HCT116 (cell line): ENCODE data around the gene ABI1. TPM values are rescaled to one million over a fixed set of nuclear protein-coding genes. Genes with fewer than 3 reads are reported as not detected.

Source experiments
- ATAC-seq: fragments of 200-7000 bp; cut with Tn5 transposase; 2 replicates; pipeline ENCODE4 v1.9.1; 2020; ENCODE audit warnings: mild to moderate bottlenecking, moderate library complexity
- BruUV-seq: library from RNA; stranded (reverse); fragments of 400-500 nt; replicated peaks from 2 replicates; lab custom pipeline; 2021; lab: Mats Ljungman, UMichigan
- CTCF ChIA-PET: fragments of 300-600 bp; sonication (Branson Sonifier 250); formaldehyde crosslinking; loops from one replicate; lab custom pipeline; 2021; ENCODE audit warnings: antibody characterized with exemption; lab: Charles Lee
- POLR2A ChIA-PET: fragments of 300-600, 350-600 bp; sonication (Branson Sonifier 250); formaldehyde crosslinking; loops from one replicate; lab custom pipeline; 2021; ENCODE audit warnings: antibody characterized with exemption; lab: Charles Lee
- RAD21 ChIA-PET, 2 experiments: fragments of 300-600 bp; sonication (Branson Sonifier 250); formaldehyde crosslinking; loops; one replicate each; lab custom pipeline; 2023; ENCODE audit warnings: low total read pairs in 2 of 2; ENCODE audit not compliant: uncharacterized antibody in 2 of 2, unreplicated experiment in 2 of 2, low non-redundant PET in 1 of 2; lab: Charles Lee
- DNase-seq: peaks from one replicate; pipeline ENCODE4 v3.0.0-alpha.2; 2010; ENCODE audit warnings: low read depth, low spot score
- H2AFZ ChIP-seq: fragments of 200-600 bp; shearing (Covaris generic), sonication (generic); 2 replicates; pipeline ENCODE4 v1.6.1; 2017; ENCODE audit warnings: low read depth, mixed run types, mixed read lengths, antibody characterized with exemption, low read length; ENCODE audit not compliant: poor library complexity, severe bottlenecking
- H3K27ac ChIP-seq: 2 replicates; pipeline ENCODE4 v1.5.1; 2012; ENCODE audit warnings: low read depth, low read length
- H3K27me3 ChIP-seq: fragments of 200-600 bp; sonication (generic); 2 replicates; pipeline ENCODE4 v1.6.1; 2016; ENCODE audit warnings: mixed run types, low read length, mixed read lengths; ENCODE audit not compliant: insufficient read depth
- H3K36me3 ChIP-seq, 2 experiments: fragments of 200-500 bp in 1 of 2; fragments of 200-600 bp in 1 of 2; sonication (Bioruptor generic) in 1 of 2; sonication (generic) in 1 of 2; 2 replicates each; pipeline versions ENCODE4 v1.5.1 to v1.6.1; 2014 to 2016; ENCODE audit warnings: low read length in 2 of 2, inconsistent platforms in 1 of 2, mixed read lengths in 1 of 2, mixed run types in 1 of 2; ENCODE audit not compliant: insufficient read depth in 2 of 2, control insufficient read depth in 1 of 2
- H3K4me1 ChIP-seq, 2 experiments: fragments of 200-600 bp in 1 of 2; sonication (generic) in 1 of 2; 2 replicates each; pipeline versions ENCODE4 v1.5.1 to v1.6.1; 2012 to 2017; ENCODE audit warnings: low read length in 2 of 2, inconsistent platforms in 1 of 2, mild to moderate bottlenecking in 1 of 2, mixed read lengths in 1 of 2, mixed run types in 1 of 2, moderate library complexity in 1 of 2; ENCODE audit not compliant: insufficient read depth in 2 of 2, control insufficient read depth in 1 of 2
- H3K4me2 ChIP-seq: fragments of 200-600 bp; sonication (generic); 2 replicates; pipeline ENCODE4 v1.6.1; 2017; ENCODE audit warnings: mixed run types, low read length, mixed read lengths
- H3K4me3 ChIP-seq, 2 experiments: fragments of 200-600 bp in 1 of 2; sonication (generic) in 1 of 2; replicated peaks in 1 of 2; 2 replicates each; pipeline ENCODE4 v1.5.1; 2011 to 2016; ENCODE audit warnings: low read length in 2 of 2, control low read depth in 1 of 2, low read depth in 1 of 2, mild to moderate bottlenecking in 1 of 2, mixed read lengths in 1 of 2, mixed run types in 1 of 2
- H3K79me2 ChIP-seq: fragments of 200-600 bp; sonication (generic); 2 replicates; pipeline ENCODE4 v1.6.1; 2017; ENCODE audit warnings: mild to moderate bottlenecking, mixed run types, low read length, moderate library complexity, mixed read lengths; ENCODE audit not compliant: insufficient read depth
- H3K9ac ChIP-seq: fragments of 200-600 bp; sonication (generic); 2 replicates; pipeline ENCODE4 v1.6.1; 2016; ENCODE audit warnings: low read length, mixed read lengths
- H3K9me2 ChIP-seq: fragments of 200-600 bp; sonication (generic), shearing (Covaris generic); 2 replicates; pipeline ENCODE4 v1.6.1; 2017; ENCODE audit warnings: mixed run types, mild to moderate bottlenecking, moderate library complexity; ENCODE audit not compliant: insufficient read depth
- H3K9me3 ChIP-seq, 2 experiments: fragments of 200-500 bp in 1 of 2; fragments of 200-600 bp in 1 of 2; sonication (Bioruptor generic) in 1 of 2; sonication (generic) in 1 of 2; 2 replicates each; pipeline ENCODE4 v1.6.1; 2014 to 2017; ENCODE audit warnings: low read length in 2 of 2, mixed read lengths in 2 of 2, inconsistent platforms in 1 of 2, low read depth in 1 of 2, mild to moderate bottlenecking in 1 of 2, mixed run types in 1 of 2, moderate library complexity in 1 of 2; ENCODE audit not compliant: control insufficient read depth in 1 of 2, insufficient read depth in 1 of 2
- H4K20me1 ChIP-seq: fragments of 200-600 bp; sonication (generic), shearing (Covaris generic); 2 replicates; pipeline ENCODE4 v1.6.1; 2017; ENCODE audit warnings: mixed run types, mild to moderate bottlenecking, moderate library complexity; ENCODE audit not compliant: insufficient read depth
- ATF3 ChIP-seq: IDR thresholded peaks from 2 replicates; pipeline ENCODE4 v1.6.1; 2012
- CTCF ChIP-seq, 3 experiments: fragments of 200-600 bp in 1 of 3; sonication (generic) in 1 of 3; IDR thresholded peaks in 2 of 3; conservative IDR thresholded peaks in 1 of 3; 2 replicates each; pipeline ENCODE4 v1.5.1; 2012 to 2017; ENCODE audit warnings: low read depth in 2 of 3, low read length in 2 of 3, antibody characterized with exemption in 1 of 3, borderline replicate concordance in 1 of 3, control low read depth in 1 of 3, mild to moderate bottlenecking in 1 of 3, mixed read lengths in 1 of 3, mixed run types in 1 of 3, moderate library complexity in 1 of 3; ENCODE audit not compliant: insufficient read depth in 1 of 3
- EGR1 ChIP-seq: IDR thresholded peaks from 2 replicates; pipeline ENCODE4 v1.6.1; 2012; ENCODE audit warnings: low read depth
- FOSL1 ChIP-seq: IDR thresholded peaks from 2 replicates; pipeline ENCODE4 v1.6.1; 2012; ENCODE audit warnings: low read depth
- JUND ChIP-seq: IDR thresholded peaks from 2 replicates; pipeline ENCODE4 v1.6.1; 2012
- POLR2A ChIP-seq: IDR thresholded peaks from 2 replicates; pipeline ENCODE4 v1.7.0; 2011; ENCODE audit warnings: borderline replicate concordance; ENCODE audit not compliant: insufficient read depth, insufficient read length; ENCODE audit errors: extremely low read depth
- RAD21 ChIP-seq: IDR thresholded peaks from 2 replicates; pipeline ENCODE4 v1.6.1; 2012; ENCODE audit warnings: low read depth, mild to moderate bottlenecking
- REST ChIP-seq: IDR thresholded peaks from 2 replicates; pipeline ENCODE4 v1.6.1; 2012; ENCODE audit warnings: low read depth
- SIN3A ChIP-seq: IDR thresholded peaks from 2 replicates; pipeline ENCODE4 v1.6.1; 2012; ENCODE audit warnings: low read depth
- SP1 ChIP-seq: IDR thresholded peaks from 2 replicates; pipeline ENCODE4 v1.6.1; 2012; ENCODE audit warnings: low read depth
- TCF7L2 ChIP-seq: IDR thresholded peaks from 2 replicates; pipeline ENCODE4 v1.7.0; 2011; ENCODE audit warnings: borderline replicate concordance, inconsistent platforms; ENCODE audit not compliant: insufficient read depth, insufficient read length; ENCODE audit errors: extremely low read depth
- ZBTB33 ChIP-seq: IDR thresholded peaks from 2 replicates; pipeline ENCODE4 v1.6.1; 2011; ENCODE audit warnings: mild to moderate bottlenecking, low read length, moderate library complexity; ENCODE audit not compliant: insufficient replicate concordance; ENCODE audit errors: extremely low read depth
- ZNF274 ChIP-seq: fragments of 200-500 bp; sonication (Bioruptor generic); IDR thresholded peaks from 2 replicates; pipeline ENCODE4 v1.6.1; 2014; ENCODE audit warnings: mild to moderate bottlenecking, low read depth, low read length, inconsistent platforms
- intact Hi-C: fragments of 100-400 bp; cut with micrococcal nuclease; formaldehyde crosslinking; loops from 2 replicates; pipeline ENCODE4 v1.10.0; 2022
- total RNA-seq: library from RNA; stranded (reverse); gene quantifications from one replicate; pipeline ENCODE4 v1.2.1, GENCODE V29; 2021; ENCODE audit not compliant: unreplicated experiment

Gene ABI1
- total RNA-seq, 1 experiment from 2014 or later = 34.8 TPM

GRCh38 chr10:26801274-26801673 is 59.5 kb downstream of the ABI1 start:
- POLR2A ChIA-PET = no interaction called here
- intact Hi-C loops = no loop called here
- H3K9me3 ChIP-seq = 0 out of 4 replicates have a peak, but pooled peaks cover 0 to 4% of the 10 kb centered on the region in 2 experiments

GRCh38 chr10:26800468-26800867 is 60.3 kb downstream of the ABI1 start:
- no TSS peak for BruUV-seq
- intact Hi-C loops = no loop called here
- no peak overlapping the region for H3K4me3 ChIP-seq
- ATAC-seq (no peak), DNase-seq (no peak)
- H4K20me1 ChIP-seq = no peaks in the 10 kb centered on the region
- peaks cover 46% of the 10 kb centered on the region for H3K79me2 ChIP-seq
- POLR2A ChIA-PET = no interaction called here
- H3K36me3 ChIP-seq = no peaks in the 10 kb centered on the region
- CTCF ChIA-PET = no interaction called here
- H3K27me3 ChIP-seq = no peaks in the 10 kb centered on the region
- no peak overlapping the region for H3K9ac ChIP-seq
- H3K4me2 ChIP-seq = no peak overlapping the region
- H2AFZ ChIP-seq = no peak overlapping the region
- RAD21 ChIA-PET = no interaction called here
- no peak overlapping the region for H3K27ac ChIP-seq
- H3K9me2 ChIP-seq = no peaks in the 10 kb centered on the region
- H3K9me3 ChIP-seq = 0 out of 4 replicates have a peak, but pooled peaks cover 0 to 4% of the 10 kb centered on the region in 2 experiments
- H3K4me1 ChIP-seq = no peaks in the 10 kb centered on the region
- no peak for TF ChIP-seq JUND
- TF ChIP-seq POLR2A = no peak
- TF ChIP-seq TCF7L2 = no peak
- TF ChIP-seq REST = no peak
- TF ChIP-seq SP1 = no peak
- no peak for TF ChIP-seq FOSL1
- TF ChIP-seq ZNF274 = no peak
- no peak for TF ChIP-seq ATF3
- TF ChIP-seq RAD21 = no peak
- TF ChIP-seq CTCF (IDR thresholded peaks at IDR 0.05 in 2 of 3, conservative IDR thresholded peaks at IDR 0.05 in 1 of 3; ENCODE audit: borderline replicate concordance in 1 of 3, insufficient read depth in 1 of 3, low read depth in 2 of 3, low read length in 2 of 3) = no peak
- TF ChIP-seq ZBTB33 = no peak
- no peak for TF ChIP-seq SIN3A

More at GRCh38 chr10:26801274-26801673, 59.5 kb downstream of the ABI1 start:
- H4K20me1 ChIP-seq = no peaks in the 10 kb centered on the region
- H3K9me2 ChIP-seq = no peaks in the 10 kb centered on the region
- BruUV-seq = no TSS peak
- H3K27me3 ChIP-seq = no peaks in the 10 kb centered on the region
- H3K4me2 ChIP-seq = no peak overlapping the region
- no peak overlapping the region for H2AFZ ChIP-seq
- CTCF ChIA-PET = no interaction called here
- RAD21 ChIA-PET = no interaction called here
- ATAC-seq (no peak), DNase-seq (no peak)
- H3K79me2 ChIP-seq = peaks cover 49% of the 10 kb centered on the region
- H3K4me3 ChIP-seq = no peak overlapping the region
- H3K36me3 ChIP-seq = no peaks in the 10 kb centered on the region
- no peaks in the 10 kb centered on the region for H3K4me1 ChIP-seq
- H3K27ac ChIP-seq = no peak overlapping the region
- TF ChIP-seq EGR1 = no peak
- H3K9ac ChIP-seq = no peak overlapping the region
